NOMO-1 treated with dmso at 0.1 percent for 144 hours (cell line): ENCODE results near the gene C19orf85.
"Not testable (repeated sequence)": the region's sequence is repeated elsewhere in the genome, so short reads cannot be mapped to it uniquely, and the experiment has no call there.

ENCODE experiments used
- DNase-seq: peaks from one replicate; lab custom pipeline; 2025; ENCODE audit not compliant: unreplicated experiment; lab: John Stamatoyannopoulos, UW

Gene C19orf85

GRCh38 chr19:55459950-55460657, 4.4 kb downstream of the C19orf85 start:
- DNase-seq: no peak

GRCh38 chr19:55459551-55459949, 5.0 kb downstream of the C19orf85 start:
- DNase-seq: no peak

- DNase-seq: no peak
These were observed 6.7 kb downstream of the C19orf85 start for GRCh38 chr19:55457683-55458457.

GRCh38 chr19:55456347-55456746, 8.2 kb downstream of the C19orf85 start:
- DNase-seq: no peak

- no peak for DNase-seq
These were observed 8.8 kb downstream of the C19orf85 start for GRCh38 chr19:55455576-55456235.

- DNase-seq: no peak
These were observed 9.7 kb downstream of the C19orf85 start for GRCh38 chr19:55454787-55455243.

- no peak for DNase-seq
These were observed 10.9 kb downstream of the C19orf85 start for GRCh38 chr19:55453511-55454260.

GRCh38 chr19:55452749-55453346, 11.7 kb downstream of the C19orf85 start:
- no peak for DNase-seq

- no peak for DNase-seq
These were observed 12.4 kb downstream of the C19orf85 start for GRCh38 chr19:55451965-55452748.

GRCh38 chr19:55451163-55451964, 13.2 kb downstream of the C19orf85 start:
- no peak for DNase-seq

- no peak for DNase-seq
These were observed 15.1 kb downstream of the C19orf85 start for GRCh38 chr19:55449469-55449868.

GRCh38 chr19:55448175-55448490, 16.4 kb downstream of the C19orf85 start:
- not testable (repeated sequence) for DNase-seq

- no peak for DNase-seq
These were observed 17.0 kb downstream of the C19orf85 start for GRCh38 chr19:55447421-55448174.

GRCh38 chr19:55446060-55446459, 18.5 kb downstream of the C19orf85 start:
- no peak for DNase-seq

- DNase-seq: no peak
These were observed 19.9 kb downstream of the C19orf85 start for GRCh38 chr19:55444646-55445045.

GRCh38 chr19:55443824-55444480, 20.6 kb downstream of the C19orf85 start:
- no peak for DNase-seq

GRCh38 chr19:55443045-55443823, 21.3 kb downstream of the C19orf85 start, which contains the start of gene SHISA7:
Gene SHISA7, minus strand, starts transcription at chr19:55443300. Its CDS starts 437 bp downstream, at chr19:55442863.
- no peak for DNase-seq
